ENCODE results near the gene TTC23L. TPM values are rescaled to one million over a fixed set of nuclear protein-coding genes. Genes with fewer than 3 reads are reported as not detected.

TTC23L gene
- total and polyA plus RNA-seq, 2 of the 8 experiments (the other 6 are each of a cell fraction or from before 2014, with no cell fraction given): 1.1 to 2.4 TPM

DNA sequence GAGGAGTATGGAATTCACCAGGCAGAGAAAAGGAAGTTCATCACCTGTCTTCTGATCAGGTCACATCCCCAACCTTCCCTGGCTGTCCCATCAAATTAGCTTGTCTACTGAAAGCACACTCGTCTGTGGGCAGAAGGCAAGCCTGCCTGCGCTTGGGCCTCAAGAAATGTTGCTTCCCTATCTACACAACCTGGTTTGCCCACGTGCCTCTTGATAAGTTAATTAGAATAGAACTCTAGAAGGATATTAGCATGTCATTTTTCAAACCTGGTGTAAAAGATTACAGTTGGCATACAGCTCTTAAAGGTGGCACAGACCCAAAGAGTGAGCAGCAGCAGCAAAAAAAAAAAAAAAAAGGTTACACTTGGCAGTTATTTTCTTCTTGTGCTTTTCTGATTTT, 5.1 kb downstream of the TTC23L start:
- Histone ChIP-seq H3K9me3 (ENCODE audit: insufficient read depth in 2 of 2, low read depth in 1 of 2, low read length in 1 of 2) (peaks cover 0 to 4% of the 10 kb centered on the region in 2 experiments; a peak in 1 of 4 replicates), H2BK15ac (ENCODE audit: low read length) (no peak overlapping the region), H3K9ac (replicated peaks in 1 of 4; ENCODE audit: extremely low read depth in 1 of 4, low read depth in 3 of 4, low read length in 3 of 4) (peak overlapping the region in 1 of 4 experiments; percentile 19; a peak in 1 of 7 replicates), H3K4me2 (ENCODE audit: insufficient read depth in 1 of 2, low read depth in 2 of 2, low read length in 2 of 2) (no peak overlapping the region), H2AK5ac (ENCODE audit: low read depth, low read length) (no peak overlapping the region), H4K8ac (ENCODE audit: extremely low read depth, insufficient read depth, low read length) (no peak overlapping the region; the same call in 1 of the 2 replicates), H2BK5ac (ENCODE audit: low read depth, low read length) (no peak overlapping the region), H3K23ac (ENCODE audit: insufficient read length) (no peak overlapping the region), H3K56ac (replicated peaks; ENCODE audit: insufficient read length, low read depth, low read length) (no peak overlapping the region), H3K18ac (ENCODE audit: extremely low read depth, low read length) (no peak overlapping the region), H2BK12ac (ENCODE audit: low read depth, low read length) (no peak overlapping the region), H3K79me2 (ENCODE audit: control insufficient read depth in 1 of 2, insufficient read depth in 2 of 2, low read length in 2 of 2) (no peaks in the 10 kb centered on the region), H3K79me1 (ENCODE audit: low read depth, low read length) (no peaks in the 10 kb centered on the region), H2AFZ (ENCODE audit: low read length) (no peak overlapping the region), H4K91ac (replicated peaks; ENCODE audit: insufficient read length, low read length) (no peak overlapping the region), H3K27me3 (replicated peaks in 1 of 4; ENCODE audit: control insufficient read depth in 3 of 4, extremely low read depth in 1 of 4, insufficient read depth in 3 of 4, low read length in 3 of 4) (no peaks in the 10 kb centered on the region; a peak in 1 of 7 replicates), H3K4ac (replicated peaks; ENCODE audit: insufficient read length, low read depth, low read length) (no peak overlapping the region), H2BK120ac (replicated peaks; ENCODE audit: low read depth, low read length) (no peak overlapping the region), H4K20me1 (replicated peaks in 1 of 2; ENCODE audit: control insufficient read depth in 1 of 2, insufficient read depth in 2 of 2, low read length in 2 of 2) (no peaks in the 10 kb centered on the region), H3K36me3 (ENCODE audit: control insufficient read depth in 2 of 4, insufficient read depth in 4 of 4, low read length in 3 of 4) (peaks cover 0 to 4% (median 0%) of the 10 kb centered on the region in 4 experiments; a peak in 2 of 8 replicates), H3K27ac (ENCODE audit: low read depth, low read length) (no peak overlapping the region), H2BK20ac (ENCODE audit: low read length) (no peak overlapping the region), H3K4me1 (replicated peaks in 1 of 4; ENCODE audit: control insufficient read depth in 3 of 4, insufficient read depth in 4 of 4, low read length in 3 of 4) (no peaks in the 10 kb centered on the region; a peak in 1 of 7 replicates), H3K14ac (ENCODE audit: insufficient read length) (no peak overlapping the region), H3K23me2 (ENCODE audit: low read depth, low read length) (no peaks in the 10 kb centered on the region), H4K5ac (ENCODE audit: insufficient read length, low read depth, low read length) (no peak overlapping the region), H3K4me3 (ENCODE audit: extremely low read depth in 1 of 4, insufficient read depth in 2 of 4, low read depth in 3 of 4, low read length in 4 of 4) (no peak overlapping the region)
- FAIRE-seq: no peak
- ChIA-PET CTCF (ENCODE audit: partially characterized antibody) (interaction anchor here (1.7 to 2.8 kb wide), 2 partner anchors 39 to 54 kb away, joined by 3 to 11 read pairs; no protein-coding TSS in a partner anchor), POLR2A (ENCODE audit: partially characterized antibody) (no interaction called here)
- DNase-seq (ENCODE audit: low read depth in 1 of 2, low spot score in 2 of 2): no peak
- WGBS, 2 experiments (ENCODE audit: extremely low coverage in 1 of 2, insufficient coverage in 1 of 2, insufficient read length in 1 of 2, insufficient replicate concordance in 2 of 2, low coverage in 1 of 2, low lambda C conversion rate in 2 of 2, missing lambda C conversion rate in 1 of 2): 87% methylated on average over 3 of the region's 3 CpGs; no CpG with 5 or more reads in 1 of the 2 experiments
- TF ChIP-seq, protein P1, sequence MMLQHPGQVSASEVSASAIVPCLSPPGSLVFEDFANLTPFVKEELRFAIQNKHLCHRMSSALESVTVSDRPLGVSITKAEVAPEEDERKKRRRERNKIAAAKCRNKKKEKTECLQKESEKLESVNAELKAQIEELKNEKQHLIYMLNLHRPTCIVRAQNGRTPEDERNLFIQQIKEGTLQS (IDR thresholded peaks at IDR 0.05; ENCODE audit: insufficient read depth, low read depth, low read length): no peak
- TF ChIP-seq KDM5A (IDR thresholded peaks at IDR 0.05; ENCODE audit: low read length) (no peak), FOSL1 (IDR thresholded peaks at IDR 0.05; ENCODE audit: insufficient read depth, low read depth, low read length) (no peak), GABPA (IDR thresholded peaks at IDR 0.05; ENCODE audit: borderline replicate concordance, insufficient read depth, low read length) (no peak), KDM1A (IDR thresholded peaks at IDR 0.05; ENCODE audit: borderline replicate concordance, low read length) (no peak), ZNF274 (IDR thresholded peaks at IDR 0.05; ENCODE audit: borderline replicate concordance, extremely low read depth, low read length) (no peak), SUZ12 (IDR thresholded peaks at IDR 0.05; ENCODE audit: low read length) (no peak), CHD1 (IDR thresholded peaks at IDR 0.05; ENCODE audit: low read depth, low read length) (no peak), NANOG (IDR thresholded peaks at IDR 0.05; ENCODE audit: insufficient read depth, low read depth, low read length, poor library complexity, severe bottlenecking) (no peak)
- TF ChIP-seq, protein P2, sequence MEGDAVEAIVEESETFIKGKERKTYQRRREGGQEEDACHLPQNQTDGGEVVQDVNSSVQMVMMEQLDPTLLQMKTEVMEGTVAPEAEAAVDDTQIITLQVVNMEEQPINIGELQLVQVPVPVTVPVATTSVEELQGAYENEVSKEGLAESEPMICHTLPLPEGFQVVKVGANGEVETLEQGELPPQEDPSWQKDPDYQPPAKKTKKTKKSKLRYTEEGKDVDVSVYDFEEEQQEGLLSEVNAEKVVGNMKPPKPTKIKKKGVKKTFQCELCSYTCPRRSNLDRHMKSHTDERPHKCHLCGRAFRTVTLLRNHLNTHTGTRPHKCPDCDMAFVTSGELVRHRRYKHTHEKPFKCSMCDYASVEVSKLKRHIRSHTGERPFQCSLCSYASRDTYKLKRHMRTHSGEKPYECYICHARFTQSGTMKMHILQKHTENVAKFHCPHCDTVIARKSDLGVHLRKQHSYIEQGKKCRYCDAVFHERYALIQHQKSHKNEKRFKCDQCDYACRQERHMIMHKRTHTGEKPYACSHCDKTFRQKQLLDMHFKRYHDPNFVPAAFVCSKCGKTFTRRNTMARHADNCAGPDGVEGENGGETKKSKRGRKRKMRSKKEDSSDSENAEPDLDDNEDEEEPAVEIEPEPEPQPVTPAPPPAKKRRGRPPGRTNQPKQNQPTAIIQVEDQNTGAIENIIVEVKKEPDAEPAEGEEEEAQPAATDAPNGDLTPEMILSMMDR (IDR thresholded peaks at IDR 0.05; ENCODE audit: control extremely low read depth in 1 of 3, insufficient read depth in 1 of 3, low read depth in 1 of 3, low read length in 3 of 3): no peak

All from H1 (cell line).